Dermis blood vessel endothelial cell (primary cell): ENCODE data around the gene LURAP1L. TPM values are rescaled to one million over a fixed set of nuclear protein-coding genes. Genes with fewer than 3 reads are reported as not detected.

ENCODE experiments used
- DNase-seq: peaks from one replicate; pipeline ENCODE4 v3.0.0; 2010
- total RNA-seq: library from RNA; depleted of rRNA; stranded (reverse); fragments of >200 nt; gene quantifications from 2 replicates; pipeline ENCODE4 v1.2.3, GENCODE V29; 2014

The LURAP1L gene
- total RNA-seq, 1 donor from 2014 or later, result 2.7 TPM

DNA sequence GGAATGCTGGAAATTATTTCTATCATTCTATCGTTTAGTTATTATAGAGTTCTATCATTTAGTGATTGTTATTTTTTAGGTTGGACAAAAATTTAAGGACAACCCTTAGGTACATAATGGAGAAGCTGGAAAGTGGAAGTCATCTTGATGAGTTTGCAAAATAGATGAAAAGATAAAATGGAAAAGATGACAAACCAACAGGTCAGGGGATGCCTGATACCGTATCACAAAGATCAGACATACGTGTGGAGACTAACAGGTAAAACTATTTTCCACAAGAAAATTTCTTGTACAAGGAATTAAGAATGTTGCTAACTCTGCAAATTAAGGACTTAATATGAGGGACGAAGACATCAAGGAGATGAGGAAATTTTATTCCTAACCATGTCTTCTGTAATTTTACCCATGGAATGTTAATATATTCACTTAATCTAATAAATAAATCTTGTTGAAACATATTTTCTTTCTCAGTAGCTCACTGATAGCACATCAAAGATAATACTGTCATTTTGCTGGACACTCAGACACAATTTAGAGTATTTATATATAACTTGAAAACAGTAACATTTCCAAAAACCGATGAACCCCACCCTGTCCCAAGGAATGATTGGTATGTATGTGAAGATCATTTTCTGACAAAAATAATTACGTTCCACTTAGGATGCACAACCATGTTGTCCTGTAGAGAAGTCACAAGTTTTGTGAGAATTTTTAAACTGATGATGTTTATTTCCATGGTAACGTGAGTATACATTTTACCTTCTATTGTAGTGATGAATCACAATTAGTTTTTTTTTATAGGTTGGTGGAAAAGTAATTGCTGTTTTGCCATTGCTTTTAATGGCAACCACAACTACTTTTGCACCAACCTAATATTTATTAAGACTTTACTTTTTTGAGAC lies 2.6 kb downstream of the LURAP1L start:
- no peak for DNase-seq

DNA sequence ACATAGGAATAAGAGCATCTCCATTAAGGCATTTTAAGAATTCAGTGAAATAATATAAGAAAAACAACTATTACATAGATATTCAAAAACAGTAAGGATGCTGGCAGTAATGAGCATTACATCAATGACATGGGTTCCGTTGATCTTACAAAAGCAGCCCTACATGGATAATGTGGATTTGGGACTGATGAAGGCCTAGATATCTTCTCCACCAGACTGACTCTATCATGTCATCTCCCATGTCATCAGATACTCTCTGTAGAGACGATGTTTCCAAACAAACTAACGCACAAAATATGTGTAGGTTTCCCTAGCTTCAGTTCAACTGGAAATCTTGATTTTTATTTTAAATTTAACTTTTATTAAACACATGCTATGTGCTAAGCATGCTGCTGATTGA lies 3.6 kb downstream of the LURAP1L start:
- no peak for DNase-seq

GRCh38 chr9:12781226-12781733 lies 6.5 kb downstream of the LURAP1L start:
- no peak for DNase-seq

DNA sequence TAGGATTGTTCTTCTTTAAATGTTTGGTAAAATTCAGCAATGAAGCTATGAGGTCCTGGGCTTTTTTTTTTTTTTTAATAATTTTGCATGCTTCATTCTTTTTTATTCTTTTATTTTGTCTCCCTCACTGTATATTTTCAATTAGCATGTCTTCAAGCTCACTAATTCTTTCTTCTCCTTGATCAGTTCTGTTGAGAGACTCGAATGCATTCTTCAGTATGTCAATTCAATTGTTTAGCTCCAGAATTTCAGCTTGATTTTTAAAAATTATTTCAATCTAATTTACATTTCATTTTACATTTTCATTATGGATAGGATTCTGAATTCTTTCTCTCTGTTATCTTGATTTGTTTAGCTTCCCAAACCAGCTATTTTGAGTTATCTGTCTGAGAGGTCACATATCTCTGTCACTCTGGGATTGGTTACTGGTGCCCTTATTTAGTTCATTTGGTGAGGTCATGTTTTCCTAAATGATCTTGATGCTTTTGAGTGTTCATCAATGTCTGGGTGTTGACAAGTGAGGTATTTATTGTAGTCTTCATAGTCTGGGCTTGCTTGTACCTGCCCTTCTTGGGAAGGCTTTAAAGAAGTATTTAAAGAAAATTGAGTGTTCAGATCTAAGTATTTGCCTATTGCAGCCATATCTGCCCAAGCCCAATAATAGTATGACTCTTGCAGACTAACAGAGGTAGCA lies 9.1 kb downstream of the LURAP1L start:
- no peak for DNase-seq

DNA sequence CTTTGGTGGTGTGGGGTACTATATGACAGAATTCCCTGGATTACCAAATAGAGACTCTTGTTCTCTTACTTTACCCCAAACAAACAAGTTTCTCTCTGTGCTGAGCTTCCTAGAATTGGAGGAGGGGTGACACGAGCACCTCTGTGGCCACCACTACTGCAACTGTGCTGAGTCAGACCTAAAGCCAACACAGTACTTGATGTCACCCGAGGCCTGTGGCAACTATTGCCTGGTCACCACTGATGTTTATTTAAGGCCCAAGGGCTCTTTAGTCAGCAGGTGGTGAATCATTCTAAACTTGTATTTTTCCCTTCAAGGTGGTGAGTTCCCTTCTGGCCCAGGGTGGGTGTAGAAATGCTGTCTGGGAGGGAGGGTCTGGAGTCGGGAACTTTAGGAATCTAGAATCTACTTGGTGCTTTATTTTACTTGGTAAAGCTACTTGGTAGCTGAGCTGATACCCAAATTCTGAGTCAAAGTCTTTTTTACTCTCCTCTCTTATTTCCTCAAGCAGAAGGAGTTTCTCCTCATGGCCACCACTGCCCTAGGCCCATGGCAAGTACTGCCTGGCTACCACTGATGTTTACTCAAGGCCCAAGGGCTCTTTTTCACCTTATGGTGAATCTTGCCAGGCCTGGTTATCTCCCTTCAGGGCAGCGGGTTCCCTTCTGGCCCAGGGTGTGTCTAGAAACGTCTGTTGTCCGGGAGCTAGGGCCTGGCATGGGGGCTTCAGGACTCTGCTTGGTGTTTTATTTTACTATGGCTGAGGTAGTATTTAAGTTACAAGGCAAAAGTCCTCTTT lies 9.8 kb downstream of the LURAP1L start:
- DNase-seq, result peak; percentile 48

- no peak for DNase-seq
Measured at GRCh38 chr9:12785260-12785770, 10.5 kb downstream of the LURAP1L start.

GRCh38 chr9:12785941-12786340 lies 11.1 kb downstream of the LURAP1L start:
- DNase-seq, result no peak

GRCh38 chr9:12790001-12790400 lies 15.2 kb downstream of the LURAP1L start:
- no peak for DNase-seq

- no peak for DNase-seq
Measured at GRCh38 chr9:12790883-12791282, 16.1 kb downstream of the LURAP1L start.

GRCh38 chr9:12794101-12794799 lies 19.4 kb downstream of the LURAP1L start:
- DNase-seq, result no peak

DNA sequence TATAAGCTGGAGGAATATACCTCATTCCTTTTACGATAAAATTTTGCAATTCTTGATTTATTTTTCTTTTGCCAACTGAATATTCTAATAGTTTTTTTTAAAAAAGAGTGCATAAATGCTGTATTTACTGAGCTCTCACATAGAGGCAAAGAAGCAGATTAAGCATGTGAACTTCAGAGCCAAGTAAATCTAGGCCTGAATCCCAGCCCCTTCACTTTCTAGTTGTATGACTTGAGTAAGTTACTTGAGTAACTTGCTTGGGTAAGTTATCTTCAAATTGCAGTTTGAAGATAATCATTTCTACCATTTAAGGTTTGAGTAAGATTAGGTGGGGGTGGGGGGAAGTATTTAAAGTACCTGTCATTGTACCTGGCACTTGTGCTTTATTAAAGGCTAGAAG lies 21.8 kb downstream of the LURAP1L start:
- DNase-seq, result no peak

GRCh38 chr9:12797037-12797436 lies 22.2 kb downstream of the LURAP1L start:
- DNase-seq, result no peak

DNA sequence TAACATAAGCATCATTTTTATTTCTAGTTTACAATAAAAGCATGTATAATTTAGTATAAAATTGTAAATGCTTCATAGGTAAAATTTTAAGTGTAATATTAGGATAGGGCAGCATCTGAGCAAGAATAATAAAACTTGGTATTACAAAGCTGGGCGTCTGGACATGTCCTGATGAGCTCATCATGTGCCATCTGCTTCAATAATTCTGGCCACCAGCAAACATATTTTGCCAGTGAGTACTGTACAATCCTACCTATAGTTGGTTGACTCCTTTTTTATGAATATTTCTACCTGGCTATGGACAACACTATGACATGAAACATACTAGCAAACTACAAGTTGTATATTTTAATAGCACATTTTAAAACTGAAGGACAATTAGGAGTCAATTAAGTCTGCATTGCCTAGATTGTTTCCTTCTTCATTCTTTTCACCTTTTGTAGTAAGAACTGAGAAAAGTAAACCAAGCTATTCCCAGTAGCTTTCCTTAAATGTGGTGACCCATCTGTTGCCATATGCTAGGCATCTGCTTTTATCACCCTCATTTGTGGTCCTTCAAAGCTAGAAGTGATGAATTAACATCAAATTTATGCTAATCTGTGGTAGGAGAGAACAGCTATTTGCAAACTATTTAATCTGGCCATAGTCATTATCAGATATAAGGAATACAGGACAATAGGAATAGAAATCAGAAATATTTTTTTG lies 23.4 kb downstream of the LURAP1L start:
- no peak for DNase-seq

- DNase-seq, result no peak
Measured at GRCh38 chr9:12801187-12801586, 26.4 kb downstream of the LURAP1L start.

DNA sequence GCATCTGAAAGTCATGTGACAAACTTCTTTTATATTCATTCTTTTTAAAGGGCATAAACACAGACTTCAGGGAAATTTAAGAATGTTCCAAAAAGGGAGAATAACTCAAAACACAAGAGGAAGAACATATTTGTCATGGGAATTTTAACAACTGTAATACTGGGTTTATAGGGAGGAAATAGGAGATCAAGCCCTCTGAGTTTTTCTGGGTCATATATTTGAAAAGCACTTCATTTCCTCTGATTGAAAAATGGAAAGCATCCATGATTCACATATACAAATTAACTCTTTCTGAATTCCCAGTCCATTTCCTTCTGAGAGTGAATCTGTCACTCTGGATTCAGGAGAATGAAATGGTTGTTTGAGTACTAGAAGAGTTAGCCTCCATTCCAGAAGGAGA lies 26.8 kb downstream of the LURAP1L start:
- peak; percentile 45 for DNase-seq

DNA sequence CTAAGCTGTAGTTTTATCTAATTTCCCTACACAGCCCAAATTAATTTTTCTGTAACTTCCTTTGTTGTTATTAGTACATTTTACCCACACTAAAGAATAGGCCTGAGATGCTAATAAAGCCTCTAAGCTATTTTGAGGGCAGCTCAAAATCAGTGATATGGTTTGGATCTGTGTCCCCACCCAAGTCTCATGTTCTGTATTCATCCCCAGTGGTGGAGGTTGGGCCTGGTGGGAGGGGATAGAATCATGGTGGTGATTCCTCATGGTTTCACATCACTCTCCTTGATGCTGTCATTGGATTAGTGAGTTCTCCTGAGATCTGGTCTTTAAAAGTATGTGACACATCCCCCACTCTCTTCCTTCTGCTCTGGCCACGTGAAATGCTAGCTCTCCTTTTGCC lies 27.3 kb downstream of the LURAP1L start:
- DNase-seq, result no peak

DNA sequence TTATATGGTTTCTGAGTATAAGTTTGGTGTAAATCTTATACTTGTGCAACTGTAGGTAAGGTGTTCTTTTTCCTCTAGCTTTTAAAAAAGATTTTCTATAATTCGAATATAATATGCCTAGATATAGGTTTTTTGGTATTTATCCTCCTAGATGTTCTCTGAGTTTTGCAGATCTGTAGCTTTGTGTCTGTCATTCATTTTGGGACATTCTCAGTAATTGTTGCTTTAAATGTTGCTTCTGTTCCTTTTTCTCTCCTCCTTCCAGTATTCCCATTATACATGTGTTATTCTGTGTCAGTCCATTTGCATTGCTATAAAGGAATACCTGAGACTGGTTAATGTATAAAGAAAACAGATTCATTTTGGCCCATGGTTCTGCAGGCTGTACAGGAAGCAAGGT lies 33.7 kb downstream of the LURAP1L start:
- DNase-seq, result no peak

- DNase-seq, result peak; percentile 49
Measured at GRCh38 chr9:12809720-12810119, 34.9 kb downstream of the LURAP1L start.

- no peak for DNase-seq
Measured at GRCh38 chr9:12811935-12812334, 37.1 kb downstream of the LURAP1L start.

DNA sequence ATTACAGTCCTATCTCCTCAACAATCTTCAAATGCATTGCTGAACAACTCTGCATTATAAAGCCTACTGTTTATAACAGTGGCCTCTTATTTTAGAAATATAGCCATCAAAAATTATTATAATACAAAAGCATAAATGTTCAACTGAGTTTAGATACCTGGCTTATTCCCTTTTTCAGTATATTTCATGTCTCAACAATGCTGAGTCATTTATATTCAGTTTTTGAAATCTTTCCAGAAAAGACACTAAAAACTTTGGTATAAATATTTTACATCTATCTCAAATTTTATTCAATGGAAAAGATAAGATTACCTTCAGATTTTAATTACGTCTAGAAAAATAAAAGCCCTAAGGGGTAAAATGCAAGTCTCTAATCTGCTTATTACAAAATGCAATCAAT lies 37.9 kb downstream of the LURAP1L start:
- DNase-seq, result no peak

GRCh38 chr9:12813533-12813932 lies 38.7 kb downstream of the LURAP1L start:
- no peak for DNase-seq
